HL-60 (cell line): ENCODE results near the gene CACYBP.

Source experiments
- DNase-seq, 2 experiments: peaks; one replicate each; pipeline ENCODE4 v3.0.0-alpha.2; 2010 to 2020; ENCODE audit warnings: low read depth in 1 of 2, low spot score in 1 of 2
- H3K27ac ChIP-seq: fragments of 250-450 bp; sonication (Bioruptor Pico); replicated peaks from 2 replicates; pipeline ENCODE4 v1.5.1; 2020; ENCODE audit warnings: mild to moderate bottlenecking, moderate library complexity
- H3K27me3 ChIP-seq: fragments of 250-450 bp; sonication (Bioruptor Pico); 2 replicates; pipeline ENCODE4 v1.5.1; 2021; ENCODE audit warnings: mild to moderate bottlenecking, moderate library complexity; ENCODE audit not compliant: insufficient read depth, poor library complexity, severe bottlenecking
- H3K4me3 ChIP-seq: replicated peaks from 2 replicates; pipeline ENCODE4 v1.5.1; 2011; ENCODE audit warnings: mild to moderate bottlenecking, control low read depth, low read length; ENCODE audit not compliant: insufficient read depth
- CTCF ChIP-seq: IDR thresholded peaks from one replicate; pipeline ENCODE4 v1.5.1; 2011; ENCODE audit warnings: low read length, control low read depth, inconsistent platforms; ENCODE audit not compliant: insufficient read depth
- GABPA ChIP-seq: IDR thresholded peaks from 2 replicates; pipeline ENCODE4 v1.6.1; 2012; ENCODE audit warnings: low read depth
- POLR2AphosphoS5 ChIP-seq: IDR thresholded peaks from 2 replicates; pipeline ENCODE4 v1.6.1; 2012; ENCODE audit warnings: low read depth
- SPI1 ChIP-seq: IDR thresholded peaks from 2 replicates; pipeline ENCODE4 v1.6.1; 2012; ENCODE audit warnings: low read depth, mild to moderate bottlenecking, borderline replicate concordance
- TF ChIP-seq, protein P1 (sequence below): IDR thresholded peaks from 2 replicates; pipeline ENCODE4 v1.6.1; 2012; ENCODE audit warnings: low read depth; ENCODE audit not compliant: insufficient replicate concordance

CACYBP gene

GRCh38 chr1:174954671-174955669, 44.8 kb upstream of the CACYBP start:
- H3K27me3 ChIP-seq, result no peaks in the 10 kb centered on the region
- no peak overlapping the region for H3K27ac ChIP-seq
- no peak for TF ChIP-seq CTCF
- H3K4me3 ChIP-seq, result no peak overlapping the region
- DNase-seq, result no peak

GRCh38 chr1:174956086-174956485, 43.7 kb upstream of the CACYBP start:
- TF ChIP-seq GABPA (no peak), POLR2AphosphoS5 (no peak), SPI1 (no peak), CTCF (no peak)
- TF ChIP-seq, protein P1, sequence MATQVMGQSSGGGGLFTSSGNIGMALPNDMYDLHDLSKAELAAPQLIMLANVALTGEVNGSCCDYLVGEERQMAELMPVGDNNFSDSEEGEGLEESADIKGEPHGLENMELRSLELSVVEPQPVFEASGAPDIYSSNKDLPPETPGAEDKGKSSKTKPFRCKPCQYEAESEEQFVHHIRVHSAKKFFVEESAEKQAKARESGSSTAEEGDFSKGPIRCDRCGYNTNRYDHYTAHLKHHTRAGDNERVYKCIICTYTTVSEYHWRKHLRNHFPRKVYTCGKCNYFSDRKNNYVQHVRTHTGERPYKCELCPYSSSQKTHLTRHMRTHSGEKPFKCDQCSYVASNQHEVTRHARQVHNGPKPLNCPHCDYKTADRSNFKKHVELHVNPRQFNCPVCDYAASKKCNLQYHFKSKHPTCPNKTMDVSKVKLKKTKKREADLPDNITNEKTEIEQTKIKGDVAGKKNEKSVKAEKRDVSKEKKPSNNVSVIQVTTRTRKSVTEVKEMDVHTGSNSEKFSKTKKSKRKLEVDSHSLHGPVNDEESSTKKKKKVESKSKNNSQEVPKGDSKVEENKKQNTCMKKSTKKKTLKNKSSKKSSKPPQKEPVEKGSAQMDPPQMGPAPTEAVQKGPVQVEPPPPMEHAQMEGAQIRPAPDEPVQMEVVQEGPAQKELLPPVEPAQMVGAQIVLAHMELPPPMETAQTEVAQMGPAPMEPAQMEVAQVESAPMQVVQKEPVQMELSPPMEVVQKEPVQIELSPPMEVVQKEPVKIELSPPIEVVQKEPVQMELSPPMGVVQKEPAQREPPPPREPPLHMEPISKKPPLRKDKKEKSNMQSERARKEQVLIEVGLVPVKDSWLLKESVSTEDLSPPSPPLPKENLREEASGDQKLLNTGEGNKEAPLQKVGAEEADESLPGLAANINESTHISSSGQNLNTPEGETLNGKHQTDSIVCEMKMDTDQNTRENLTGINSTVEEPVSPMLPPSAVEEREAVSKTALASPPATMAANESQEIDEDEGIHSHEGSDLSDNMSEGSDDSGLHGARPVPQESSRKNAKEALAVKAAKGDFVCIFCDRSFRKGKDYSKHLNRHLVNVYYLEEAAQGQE, result no peak
- Histone ChIP-seq H3K27ac (no peak overlapping the region), H3K4me3 (no peak overlapping the region)

GRCh38 chr1:174956976-174957375, 42.8 kb upstream of the CACYBP start:
- DNase-seq, result no peak
- Histone ChIP-seq H3K27ac (no peak overlapping the region), H3K4me3 (no peak overlapping the region), H3K27me3 (no peaks in the 10 kb centered on the region)
- TF ChIP-seq, protein P1, result no peak
- TF ChIP-seq POLR2AphosphoS5 (no peak), GABPA (no peak), SPI1 (no peak), CTCF (no peak)

More at GRCh38 chr1:174956086-174956485, 43.7 kb upstream of the CACYBP start:
- DNase-seq, result no peak
- H3K27me3 ChIP-seq, result no peaks in the 10 kb centered on the region
